Stomach (tissue), 4 donors: ENCODE results near the gene SEMA4A.

Experiments used
- EP300 ChIP-seq: sonication (generic); formaldehyde crosslinking; IDR thresholded peaks from one replicate; pipeline ENCODE4 v1.6.1; 2017; ENCODE audit warnings: antibody characterized with exemption
- POLR2A ChIP-seq, 4 donors: fragments of 450-650 bp; IDR thresholded peaks; one replicate each; pipeline ENCODE4 v1.6.1; 2016; ENCODE audit warnings: antibody characterized with exemption in 4 of 4, control low read depth in 2 of 4, mild to moderate bottlenecking in 1 of 4, moderate library complexity in 1 of 4
- POLR2AphosphoS5 ChIP-seq, 3 donors: sonication (generic); formaldehyde crosslinking; IDR thresholded peaks; one replicate each; pipeline ENCODE4 v1.6.1; 2016; ENCODE audit warnings: antibody characterized with exemption in 3 of 3

GRCh38 chr1:156212833-156213643 is 59.7 kb downstream of the SEMA4A start, which contains the start of gene PMF1:
- TF ChIP-seq POLR2AphosphoS5 (IDR thresholded peaks at IDR 0.05) (peak; percentile 36 to 83 (median 77)), POLR2A (IDR thresholded peaks at IDR 0.05) (peak in 2 of 4 donors; percentile 22 to 23), EP300 (no peak)
